ENCODE results near the gene GALNT9.

The GALNT9 gene

GRCh38 chr12:132276066-132276826 lies 53.1 kb downstream of the GALNT9 start:
- TF ChIP-seq CTCF (IDR thresholded peaks at IDR 0.05): no peak
- Mint-ChIP-seq H3K4me1 (peaks cover 78% of the 10 kb centered on the region), H3K36me3 (ENCODE audit: low read depth) (no peaks in the 10 kb centered on the region), H3K27me3 (ENCODE audit: low read depth, poor library complexity) (peaks cover 17% of the 10 kb centered on the region), H3K9me3 (no peaks in the 10 kb centered on the region), H3K4me3 (no peak overlapping the region), H3K27ac (no peak overlapping the region)
- DNase-seq: no peak

- peak overlapping the region; percentile 25 for H3K4me3 Mint-ChIP-seq
- H3K27me3 Mint-ChIP-seq (ENCODE audit: low read depth, poor library complexity): peaks cover 20% of the 10 kb centered on the region
- peaks cover 73% of the 10 kb centered on the region for H3K4me1 Mint-ChIP-seq
- H3K27ac Mint-ChIP-seq: peak overlapping the region; percentile 36
- no peaks in the 10 kb centered on the region for H3K36me3 Mint-ChIP-seq (ENCODE audit: low read depth)
- no peak for DNase-seq
- TF ChIP-seq CTCF (IDR thresholded peaks at IDR 0.05): no peak
- H3K9me3 Mint-ChIP-seq: no peaks in the 10 kb centered on the region
Measured at GRCh38 chr12:132275631-132276030, 53.8 kb downstream of the GALNT9 start.

GRCh38 chr12:132275110-132275531 lies 54.3 kb downstream of the GALNT9 start:
- H3K27ac Mint-ChIP-seq: no peak overlapping the region
- peak; percentile 56 for DNase-seq
- H3K9me3 Mint-ChIP-seq: no peaks in the 10 kb centered on the region
- peaks cover 21% of the 10 kb centered on the region for H3K27me3 Mint-ChIP-seq (ENCODE audit: low read depth, poor library complexity)
- TF ChIP-seq CTCF (IDR thresholded peaks at IDR 0.05): no peak
- H3K4me1 Mint-ChIP-seq: peaks cover 68% of the 10 kb centered on the region
- H3K4me3 Mint-ChIP-seq: peak overlapping the region; percentile 62
- H3K36me3 Mint-ChIP-seq (ENCODE audit: low read depth): no peaks in the 10 kb centered on the region

GRCh38 chr12:132273992-132274334 lies 55.4 kb downstream of the GALNT9 start:
- H3K27me3 Mint-ChIP-seq (ENCODE audit: low read depth, poor library complexity): peaks cover 21% of the 10 kb centered on the region
- H3K4me3 Mint-ChIP-seq: no peak overlapping the region
- H3K36me3 Mint-ChIP-seq (ENCODE audit: low read depth): no peaks in the 10 kb centered on the region
- no peak for TF ChIP-seq CTCF (IDR thresholded peaks at IDR 0.05)
- peaks cover 62% of the 10 kb centered on the region for H3K4me1 Mint-ChIP-seq
- H3K9me3 Mint-ChIP-seq: no peaks in the 10 kb centered on the region
- H3K27ac Mint-ChIP-seq: no peak overlapping the region
- DNase-seq: no peak

GRCh38 chr12:132272711-132273110 lies 56.7 kb downstream of the GALNT9 start:
- H3K4me3 Mint-ChIP-seq: no peak overlapping the region
- no peak for DNase-seq
- H3K27me3 Mint-ChIP-seq (ENCODE audit: low read depth, poor library complexity): peaks cover 21% of the 10 kb centered on the region
- H3K36me3 Mint-ChIP-seq (ENCODE audit: low read depth): no peaks in the 10 kb centered on the region
- peaks cover 54% of the 10 kb centered on the region for H3K4me1 Mint-ChIP-seq
- no peaks in the 10 kb centered on the region for H3K9me3 Mint-ChIP-seq
- H3K27ac Mint-ChIP-seq: no peak overlapping the region
- no peak for TF ChIP-seq CTCF (IDR thresholded peaks at IDR 0.05)

GRCh38 chr12:132271755-132272092 lies 57.7 kb downstream of the GALNT9 start:
- Mint-ChIP-seq H3K27ac (no peak overlapping the region), H3K27me3 (ENCODE audit: low read depth, poor library complexity) (peaks cover 21% of the 10 kb centered on the region), H3K9me3 (no peaks in the 10 kb centered on the region)

More at GRCh38 chr12:132271755-132272092, 57.7 kb downstream of the GALNT9 start:
- DNase-seq: no peak
- H3K36me3 Mint-ChIP-seq (ENCODE audit: low read depth): no peaks in the 10 kb centered on the region
- H3K4me1 Mint-ChIP-seq: peaks cover 44% of the 10 kb centered on the region
- no peak for TF ChIP-seq CTCF (IDR thresholded peaks at IDR 0.05)
- H3K4me3 Mint-ChIP-seq: no peak overlapping the region

Data from nephron progenitor cell (in vitro differentiated cells).